BE2C (cell line): ENCODE measurements around the gene SYNPO2.

Source experiments
- DNase-seq: peaks from one replicate; pipeline ENCODE4 v3.0.0-alpha.2; 2020
- H3K27me3 ChIP-seq: fragments of 250-450 bp; sonication (Bioruptor Pico); 2 replicates; pipeline ENCODE4 v1.5.1; 2020; ENCODE audit warnings: mild to moderate bottlenecking
- H3K36me3 ChIP-seq: fragments of 250-450 bp; sonication (Bioruptor Pico); 2 replicates; pipeline ENCODE4 v1.5.1; 2020; ENCODE audit warnings: mild to moderate bottlenecking
- H3K4me1 ChIP-seq: fragments of 250-450 bp; sonication (Bioruptor Pico); 2 replicates; pipeline ENCODE4 v1.5.1; 2020
- H3K4me3 ChIP-seq: 2 replicates; pipeline ENCODE4 v1.5.1; 2011; ENCODE audit warnings: low read depth, low read length
- H3K9me3 ChIP-seq: fragments of 250-450 bp; sonication (Bioruptor Pico); 2 replicates; pipeline ENCODE4 v1.5.1; 2020
- CTCF ChIP-seq: IDR thresholded peaks from 2 replicates; pipeline ENCODE4 v1.5.1; 2012; ENCODE audit warnings: mild to moderate bottlenecking, low read depth, low read length

Gene SYNPO2

GRCh38 chr4:118979712-118980111 lies 91.1 kb downstream of the SYNPO2 start:
- Histone ChIP-seq H3K4me3 (no peak overlapping the region), H3K27me3 (no peaks in the 10 kb centered on the region), H3K4me1 (peaks cover 41% of the 10 kb centered on the region), H3K9me3 (no peaks in the 10 kb centered on the region), H3K36me3 (peaks cover 54% of the 10 kb centered on the region)
- no peak for DNase-seq
- TF ChIP-seq CTCF = no peak

GRCh38 chr4:118981171-118981838 lies 92.7 kb downstream of the SYNPO2 start:
- peaks cover 49% of the 10 kb centered on the region for H3K4me1 ChIP-seq
- no peak for DNase-seq
- TF ChIP-seq CTCF = no peak
- H3K27me3 ChIP-seq = no peaks in the 10 kb centered on the region
- H3K36me3 ChIP-seq = peaks cover 51% of the 10 kb centered on the region
- no peak overlapping the region for H3K4me3 ChIP-seq
- no peaks in the 10 kb centered on the region for H3K9me3 ChIP-seq

- peak; percentile 72 for DNase-seq
Measured at GRCh38 chr4:118981839-118982381, 93.3 kb downstream of the SYNPO2 start.

GRCh38 chr4:118983293-118983692 lies 94.6 kb downstream of the SYNPO2 start:
- no peak for DNase-seq
- no peak overlapping the region for H3K4me3 ChIP-seq

More at GRCh38 chr4:118981839-118982381, 93.3 kb downstream of the SYNPO2 start:
- H3K9me3 ChIP-seq = no peaks in the 10 kb centered on the region
- no peak overlapping the region for H3K4me3 ChIP-seq
- peaks cover 52% of the 10 kb centered on the region for H3K4me1 ChIP-seq
- peak; percentile 87 for TF ChIP-seq CTCF
- H3K36me3 ChIP-seq = peaks cover 57% of the 10 kb centered on the region
- no peaks in the 10 kb centered on the region for H3K27me3 ChIP-seq

GRCh38 chr4:118983831-118984230 lies 95.2 kb downstream of the SYNPO2 start:
- TF ChIP-seq CTCF = no peak

More at GRCh38 chr4:118983293-118983692, 94.6 kb downstream of the SYNPO2 start:
- H3K36me3 ChIP-seq = peaks cover 53% of the 10 kb centered on the region
- TF ChIP-seq CTCF = no peak
- no peaks in the 10 kb centered on the region for H3K27me3 ChIP-seq
- H3K9me3 ChIP-seq = no peaks in the 10 kb centered on the region
- peaks cover 52% of the 10 kb centered on the region for H3K4me1 ChIP-seq

More at GRCh38 chr4:118983831-118984230, 95.2 kb downstream of the SYNPO2 start:
- no peak overlapping the region for H3K4me3 ChIP-seq
- no peaks in the 10 kb centered on the region for H3K27me3 ChIP-seq
- H3K36me3 ChIP-seq = peaks cover 56% of the 10 kb centered on the region
- H3K4me1 ChIP-seq = peaks cover 55% of the 10 kb centered on the region
- no peaks in the 10 kb centered on the region for H3K9me3 ChIP-seq
- DNase-seq = no peak
